HG03039 (cell line): Measurements from ENCODE around the gene RAVER1.
"Not testable (repeated sequence)": the region's sequence is repeated elsewhere in the genome, so short reads cannot be mapped to it uniquely, and the experiment has no call there.

Experiments
- ATAC-seq: cut with Tn5 transposase; IDR thresholded peaks from one replicate; pipeline ENCODE4 v1.9.1; 2021; ENCODE audit warnings: mild to moderate bottlenecking, moderate library complexity; ENCODE audit not compliant: unreplicated experiment

Gene RAVER1

GRCh38 chr19:10332965-10333757, at the start of gene RAVER1:
Gene RAVER1 (minus strand): TSS chr19:10333529. CDS start chr19:10333507, 22 bp downstream.
- ATAC-seq: peak; percentile 86

DNA sequence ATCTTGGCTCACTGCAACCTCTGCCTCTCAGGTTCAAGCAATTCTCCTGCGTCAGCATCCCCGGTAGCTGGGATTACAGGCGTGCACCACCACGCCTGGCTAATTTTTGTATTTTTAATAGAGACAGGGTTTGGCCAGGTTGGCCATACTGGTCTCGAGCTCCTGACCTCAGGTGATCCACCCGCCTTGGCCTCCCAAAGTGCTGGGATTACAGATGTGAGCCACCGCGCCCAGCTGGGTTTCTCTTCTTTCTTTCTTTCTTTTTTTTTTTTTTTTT, 49.8 kb upstream of the RAVER1 start:
- not testable (repeated sequence) for ATAC-seq

GRCh38 chr19:10380313-10381102, 47.2 kb upstream of the RAVER1 start, which contains the start of gene TYK2:
Gene TYK2 (minus strand): TSS chr19:10380572. CDS start chr19:10378406, 2,166 bp downstream.
- peak; percentile 87 for ATAC-seq

GRCh38 chr19:10379880-10380312, 46.6 kb upstream of the RAVER1 start:
- ATAC-seq: no peak

GRCh38 chr19:10378124-10378523, 44.8 kb upstream of the RAVER1 start:
- no peak for ATAC-seq

DNA sequence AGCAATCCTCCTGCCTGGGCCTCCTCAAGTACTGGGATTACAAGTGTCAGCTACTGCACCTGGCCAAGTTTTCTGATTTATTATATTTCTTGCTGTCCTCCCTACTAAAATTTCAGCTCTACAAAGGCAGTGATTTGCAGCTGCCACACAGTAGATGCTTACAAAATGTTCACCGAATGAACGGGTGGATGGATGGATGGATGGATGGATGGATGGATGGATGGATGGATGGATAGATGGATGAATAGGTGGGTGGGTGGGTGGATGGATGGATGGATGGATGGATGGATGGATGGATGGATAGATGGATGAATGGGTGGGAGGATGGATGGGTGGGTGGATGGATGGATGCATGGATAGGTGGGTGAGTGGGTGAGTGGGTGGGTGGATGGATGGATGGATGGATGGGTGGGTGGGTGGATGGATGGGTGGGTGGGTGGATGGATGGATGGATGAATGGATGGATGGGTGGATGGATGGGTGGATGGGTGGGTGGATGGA, 43.9 kb upstream of the RAVER1 start:
- not testable (repeated sequence) for ATAC-seq

DNA sequence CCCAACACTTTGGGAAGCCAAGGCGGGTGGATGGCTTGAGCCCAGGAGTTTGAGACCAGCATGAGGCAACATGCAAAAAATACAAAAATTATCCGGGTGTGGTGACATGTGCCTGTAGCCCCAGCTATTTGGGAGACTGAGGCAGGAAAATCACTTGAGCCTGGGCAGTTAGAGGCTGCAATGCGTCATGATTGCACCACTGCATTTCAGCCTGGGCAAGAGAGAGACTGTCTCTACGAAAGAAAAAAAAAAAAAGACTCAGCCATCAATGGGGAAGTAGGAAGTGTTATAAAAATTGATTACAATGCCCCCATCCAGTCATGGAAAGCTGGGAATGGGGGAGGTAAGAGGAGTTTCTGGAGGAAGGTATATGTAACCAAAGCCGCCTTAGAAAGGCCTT, 41.6 kb upstream of the RAVER1 start:
- ATAC-seq: no peak

GRCh38 chr19:10372690-10373089, 39.4 kb upstream of the RAVER1 start:
- no peak for ATAC-seq

- no peak for ATAC-seq
These were observed 34.9 kb upstream of the RAVER1 start for GRCh38 chr19:10368101-10368803.

DNA sequence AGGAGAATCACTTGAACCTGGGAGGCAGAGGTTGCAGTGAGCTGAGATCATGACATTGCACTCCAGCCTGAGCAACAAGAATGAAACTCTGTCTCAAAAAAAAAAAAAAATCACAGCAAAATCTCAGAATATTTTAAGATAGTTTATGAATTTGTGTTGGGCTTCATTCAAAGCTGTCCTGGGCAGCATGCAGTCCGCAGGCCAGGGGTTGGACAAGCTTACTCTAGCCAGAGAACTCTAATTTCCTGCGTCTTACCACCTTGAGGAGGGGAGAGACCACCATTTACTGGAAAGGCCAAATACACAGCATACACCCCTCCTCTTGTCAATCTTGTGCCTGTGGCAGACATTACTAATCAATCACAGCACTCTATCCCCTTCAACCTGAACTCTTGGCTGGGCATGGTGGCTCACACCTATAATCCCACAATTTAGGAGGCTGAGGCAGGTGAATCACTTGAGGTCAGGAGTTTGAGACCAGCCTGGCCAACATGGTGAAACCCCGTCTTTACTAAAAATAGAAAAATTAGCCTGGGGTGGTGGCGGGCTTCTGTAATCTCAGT, 33.7 kb upstream of the RAVER1 start:
- ATAC-seq: not testable (repeated sequence)

- no peak for ATAC-seq
These were observed 32.2 kb upstream of the RAVER1 start for GRCh38 chr19:10365518-10365917.

DNA sequence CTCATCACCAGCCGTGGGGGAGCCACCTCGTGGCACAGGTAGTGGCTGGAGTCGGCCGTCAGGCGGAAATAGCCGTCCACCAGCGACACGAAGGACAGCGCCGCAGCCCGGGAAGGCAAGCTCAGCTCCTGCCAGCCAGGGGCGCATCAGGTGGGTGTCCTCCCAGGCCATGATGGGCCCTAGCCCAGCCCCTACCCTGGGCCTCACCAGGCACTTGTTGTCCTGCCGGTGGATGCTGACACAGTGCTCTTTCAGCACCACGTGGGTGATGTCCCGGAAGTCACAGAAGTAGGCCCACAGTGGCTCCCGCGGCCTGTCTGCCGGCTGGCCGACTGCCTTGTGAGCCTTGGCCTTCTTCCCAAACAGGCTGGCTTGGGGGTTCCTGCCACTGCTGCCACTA, 31.3 kb upstream of the RAVER1 start:
- ATAC-seq: no peak

GRCh38 chr19:10363789-10364281, 30.5 kb upstream of the RAVER1 start:
- no peak for ATAC-seq

GRCh38 chr19:10362259-10362658, 28.9 kb upstream of the RAVER1 start:
- ATAC-seq: no peak

- ATAC-seq: no peak
These were observed 28.3 kb upstream of the RAVER1 start for GRCh38 chr19:10361569-10362011.

- no peak for ATAC-seq
These were observed 23.1 kb upstream of the RAVER1 start for GRCh38 chr19:10356431-10356830.

DNA sequence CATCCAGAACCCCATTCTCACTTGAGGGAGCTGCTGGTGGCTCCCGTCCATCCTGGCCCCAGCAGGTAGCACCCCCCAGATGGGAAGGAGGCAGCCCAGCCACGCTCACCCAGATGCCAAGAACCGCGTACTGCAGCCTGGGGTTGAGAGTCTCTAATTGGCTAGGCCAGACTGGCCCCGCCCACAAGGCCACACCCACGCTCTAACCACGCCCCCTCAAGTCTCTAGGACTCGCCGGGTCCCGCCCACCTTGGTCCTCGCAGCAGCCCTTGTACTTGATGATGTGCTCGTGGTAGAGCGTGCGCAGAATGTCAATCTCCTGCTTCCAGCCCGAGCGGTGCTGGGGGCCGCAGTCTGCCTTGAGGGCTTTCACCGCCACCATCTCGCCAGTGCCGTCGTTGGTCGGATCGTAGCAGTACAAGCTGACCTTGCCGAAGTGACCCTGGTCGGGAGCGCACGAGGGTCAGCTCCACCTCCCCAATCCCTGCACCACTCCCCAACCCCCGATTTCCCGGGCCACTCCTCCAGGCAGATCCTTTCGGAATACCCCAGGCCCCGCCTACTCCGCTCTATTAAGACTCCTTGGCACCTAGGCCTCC, 20.6 kb upstream of the RAVER1 start:
- no peak for ATAC-seq

DNA sequence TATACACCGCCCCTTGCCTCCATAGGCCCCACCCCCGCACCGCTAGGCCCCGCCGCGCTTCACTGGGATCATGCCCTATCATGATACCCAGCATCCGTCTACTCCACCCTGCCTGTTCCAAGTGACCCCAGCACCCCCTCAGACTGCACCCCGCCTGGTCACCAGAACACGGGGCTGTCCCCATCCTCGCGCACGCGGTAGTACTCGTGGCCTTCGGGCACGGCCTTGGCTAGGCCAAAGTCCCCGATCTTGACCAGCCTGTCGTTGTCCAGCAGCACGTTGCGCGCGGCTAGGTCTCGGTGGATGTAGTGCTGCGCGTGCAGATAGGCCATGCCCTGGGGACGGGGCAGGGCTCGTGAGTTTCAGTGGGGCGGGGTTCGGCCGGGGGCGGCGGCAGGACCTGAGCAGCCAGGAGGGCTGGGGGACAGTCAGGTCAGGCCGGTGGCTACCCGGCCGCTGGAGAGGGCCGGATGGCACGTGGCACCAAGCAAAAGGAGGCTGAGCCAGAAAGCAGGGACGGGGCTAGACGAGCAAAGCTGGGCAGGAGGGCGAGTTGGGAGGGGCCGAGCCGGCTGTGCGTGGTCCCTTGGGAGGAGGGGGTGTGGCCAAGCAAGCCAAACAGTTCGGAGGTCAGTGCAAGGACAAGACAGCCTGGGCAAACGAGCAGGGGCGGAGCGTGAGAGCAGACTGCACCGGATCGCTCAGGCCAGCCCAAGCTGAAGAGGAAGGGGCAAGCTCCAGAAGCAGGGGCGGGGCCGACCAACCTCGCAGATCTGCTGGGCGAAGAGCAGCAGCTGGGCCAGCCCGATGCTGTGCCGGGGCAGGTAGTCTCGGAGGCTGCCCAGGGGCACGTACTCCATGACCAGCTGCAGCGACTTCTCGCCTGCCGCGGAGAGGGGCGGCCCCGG, 19.7 kb upstream of the RAVER1 start:
- ATAC-seq: no peak

- no peak for ATAC-seq
These were observed 13.2 kb upstream of the RAVER1 start for GRCh38 chr19:10346509-10346908.
